K562 (cell line): ENCODE measurements around the gene NDUFA13.
"Not testable (repeated sequence)": the region's sequence is repeated elsewhere in the genome, so short reads cannot be mapped to it uniquely, and the experiment has no call there.

ENCODE experiments used
- AFF1 ChIP-seq, 2 experiments: fragments of 450-650 bp; IDR thresholded peaks; 2 replicates each; pipeline ENCODE4 v1.6.1; 2018; ENCODE audit warnings: mild to moderate bottlenecking in 2 of 2, low read depth in 1 of 2; ENCODE audit not compliant: partially characterized antibody in 2 of 2
- EP300 ChIP-seq: IDR thresholded peaks from 2 replicates; pipeline ENCODE4 v1.6.1; 2012; ENCODE audit warnings: low read length, improper control_type of control experiment
- EWSR1 ChIP-seq: fragments of 450-650 bp; IDR thresholded peaks from 2 replicates; pipeline ENCODE4 v1.6.1; 2018; ENCODE audit warnings: borderline replicate concordance, mild to moderate bottlenecking, low read depth, moderate library complexity; ENCODE audit not compliant: partially characterized antibody
- EZH2 ChIP-seq: IDR thresholded peaks from 2 replicates; pipeline ENCODE4 v1.6.1; 2012; ENCODE audit warnings: low read depth, mild to moderate bottlenecking, inconsistent platforms, low read length, borderline replicate concordance
- RERE ChIP-seq: sonication (generic); formaldehyde crosslinking; IDR thresholded peaks from 2 replicates; pipeline ENCODE4 v1.8.0; 2023; ENCODE audit warnings: missing genetic modification reagents, mild to moderate bottlenecking, borderline replicate concordance
- RHOXF2B ChIP-seq: fragments of 250-450 bp; sonication (Bioruptor Pico); conservative IDR thresholded peaks from 2 replicates; pipeline ENCODE4 v1.5.1; 2021
- SP2 ChIP-seq: IDR thresholded peaks from 2 replicates; pipeline ENCODE4 v1.6.1; 2011; ENCODE audit warnings: mild to moderate bottlenecking, low read depth, low read length, moderate library complexity; ENCODE audit not compliant: poor library complexity, severe bottlenecking; ENCODE audit errors: extremely low read depth
- YY1 ChIP-seq, 3 experiments: IDR thresholded peaks; 2 replicates each; pipeline ENCODE4 v1.6.1; 2011; ENCODE audit warnings: low read length in 2 of 3, mild to moderate bottlenecking in 2 of 3, moderate library complexity in 2 of 3, borderline replicate concordance in 1 of 3, control low read depth in 1 of 3, low read depth in 1 of 3; ENCODE audit not compliant: insufficient read depth in 3 of 3, insufficient replicate concordance in 2 of 3, control insufficient read depth in 1 of 3, insufficient read length in 1 of 3; ENCODE audit errors: extremely low read depth in 1 of 3
- TF ChIP-seq, protein P1 (sequence below): fragments of 450-650 bp; IDR thresholded peaks from 2 replicates; pipeline ENCODE4 v1.6.1; 2018; ENCODE audit warnings: mild to moderate bottlenecking, low read depth; ENCODE audit not compliant: partially characterized antibody

- TF ChIP-seq SP2; EWSR1; YY1 (IDR thresholded peaks at IDR 0.05; ENCODE audit: borderline replicate concordance in 1 of 3, control insufficient read depth in 1 of 3, extremely low read depth in 1 of 3, insufficient read depth in 3 of 3, insufficient read length in 1 of 3, insufficient replicate concordance in 2 of 3, low read depth in 1 of 3, low read length in 2 of 3); EP300; EZH2; AFF1 (IDR thresholded peaks at IDR 0.05; ENCODE audit: low read depth in 1 of 2, partially characterized antibody in 2 of 2); RERE (CRISPR knock-in tag); RHOXF2B (CRISPR knock-in tag): not testable (repeated sequence)
- TF ChIP-seq, protein P1, sequence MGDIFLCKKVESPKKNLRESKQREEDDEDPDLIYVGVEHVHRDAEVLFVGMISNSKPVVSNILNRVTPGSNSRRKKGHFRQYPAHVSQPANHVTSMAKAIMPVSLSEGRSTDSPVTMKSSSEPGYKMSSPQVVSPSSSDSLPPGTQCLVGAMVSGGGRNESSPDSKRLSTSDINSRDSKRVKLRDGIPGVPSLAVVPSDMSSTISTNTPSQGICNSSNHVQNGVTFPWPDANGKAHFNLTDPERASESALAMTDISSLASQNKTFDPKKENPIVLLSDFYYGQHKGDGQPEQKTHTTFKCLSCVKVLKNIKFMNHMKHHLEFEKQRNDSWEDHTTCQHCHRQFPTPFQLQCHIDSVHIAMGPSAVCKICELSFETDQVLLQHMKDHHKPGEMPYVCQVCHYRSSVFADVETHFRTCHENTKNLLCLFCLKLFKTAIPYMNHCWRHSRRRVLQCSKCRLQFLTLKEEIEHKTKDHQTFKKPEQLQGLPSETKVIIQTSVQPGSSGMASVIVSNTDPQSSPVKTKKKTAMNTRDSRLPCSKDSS = not testable (repeated sequence)
Measured at GRCh38 chr19:19472106-19472505, 43.9 kb upstream of the NDUFA13 start.
